Endodermal cell (in vitro differentiated cells): ENCODE results near the gene NECTIN2. TPM values are rescaled to one million over a fixed set of nuclear protein-coding genes. Genes with fewer than 3 reads are reported as not detected.

Source experiments
- DNase-seq: peaks from one replicate; pipeline ENCODE4 v3.0.0-alpha.2; 2017
- H3K27ac ChIP-seq: 2 replicates; pipeline ENCODE4 v1.5.1; 2013; ENCODE audit warnings: mild to moderate bottlenecking, low read depth, low read length, moderate library complexity
- H3K27me3 ChIP-seq: 2 replicates; pipeline ENCODE4 v1.6.1; 2013; ENCODE audit warnings: mild to moderate bottlenecking, low read length, moderate library complexity; ENCODE audit not compliant: insufficient read depth, control insufficient read depth, poor library complexity, severe bottlenecking
- H3K36me3 ChIP-seq: 2 replicates; pipeline ENCODE4 v1.7.0; 2013; ENCODE audit warnings: mild to moderate bottlenecking, low read length, moderate library complexity; ENCODE audit not compliant: control insufficient read depth, insufficient read depth
- H3K4me1 ChIP-seq: one replicate; pipeline ENCODE4 v1.7.0; 2013; ENCODE audit warnings: low read length; ENCODE audit not compliant: control insufficient read depth, insufficient read depth
- H3K4me3 ChIP-seq: 2 replicates; pipeline ENCODE4 v1.5.1; 2013; ENCODE audit warnings: mild to moderate bottlenecking, low read length, moderate library complexity
- H3K9ac ChIP-seq: 2 replicates; pipeline ENCODE4 v1.6.1; 2013; ENCODE audit warnings: mild to moderate bottlenecking, low read length, moderate library complexity; ENCODE audit not compliant: poor library complexity, severe bottlenecking; ENCODE audit errors: extremely low read depth
- H3K9me3 ChIP-seq: 2 replicates; pipeline ENCODE4 v1.6.1; 2013; ENCODE audit warnings: mild to moderate bottlenecking, low read length, moderate library complexity; ENCODE audit not compliant: control insufficient read depth
- H3K27ac Mint-ChIP-seq: 2 replicates; pipeline ENCODE4 v1.8.0; 2020; ENCODE audit warnings: mixed read lengths
- H3K27me3 Mint-ChIP-seq: 2 replicates; pipeline ENCODE4 v1.8.0; 2021; ENCODE audit warnings: mild to moderate bottlenecking, mixed read lengths; ENCODE audit not compliant: insufficient read depth
- H3K36me3 Mint-ChIP-seq: 2 replicates; pipeline ENCODE4 v1.8.0; 2020; ENCODE audit warnings: low read depth, mixed read lengths
- H3K4me1 Mint-ChIP-seq: 2 replicates; pipeline ENCODE4 v1.8.0; 2020; ENCODE audit warnings: mixed read lengths
- H3K4me3 Mint-ChIP-seq: 2 replicates; pipeline ENCODE4 v1.8.0; 2020; ENCODE audit warnings: mild to moderate bottlenecking, moderate library complexity, mixed read lengths
- H3K9me3 Mint-ChIP-seq: 2 replicates; pipeline ENCODE4 v1.8.0; 2020; ENCODE audit warnings: mild to moderate bottlenecking, mixed read lengths
- WGBS, 2 experiments: methylation state at CpG; one replicate each; pipeline versions ENCODE4 v1.1.5 to v1.1.7; 2013; ENCODE audit warnings: missing lambda C conversion rate in 2 of 2, mixed read lengths in 1 of 2; ENCODE audit not compliant: insufficient coverage in 1 of 2, insufficient read length in 1 of 2; 5-methylcytosine and 5-hydroxymethylcytosine counted together
- total RNA-seq, 2 donors: library from RNA; stranded (reverse); fragmentation: NEBNext Ultra II Directional in 1 of 2; extraction: Animal tissue kit (Norgen Biotek cat#: 25700) in 1 of 2; gene quantifications; 2 replicates in 1 of 2; 3 replicates in 1 of 2; pipeline ENCODE4 v1.2.1, GENCODE V29; 2021
- TF ChIP-seq, protein P1 (sequence below): fragments of 200-600 bp; sonication (generic); conservative IDR thresholded peaks from 2 replicates; pipeline ENCODE4 v1.5.0; 2021; ENCODE audit warnings: antibody characterized with exemption, mild to moderate bottlenecking

Gene NECTIN2
- total RNA-seq, 2 donors from 2014 or later: 248 to 260 TPM

DNA sequence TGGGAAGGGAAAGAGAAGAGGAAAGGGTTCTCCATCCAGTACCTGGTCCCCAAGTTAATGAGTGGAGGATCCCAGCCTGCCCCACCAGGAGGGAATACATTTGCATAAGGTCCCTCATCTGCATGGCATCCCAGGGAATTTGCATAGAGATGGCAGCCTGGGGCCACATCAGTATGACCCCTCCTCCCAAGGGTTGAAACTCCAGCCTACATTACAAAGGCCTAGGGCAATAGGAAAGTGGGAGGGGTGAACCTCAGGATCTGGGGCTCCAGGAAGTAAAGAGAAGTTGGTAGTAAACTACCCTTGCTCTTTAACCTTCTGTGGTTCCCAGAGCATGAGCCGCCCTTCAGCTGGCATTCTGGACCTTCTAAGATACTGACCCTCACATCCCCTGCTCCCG lies 6.8 kb upstream of the NECTIN2 start:
- 75 to 78% methylated on average over 2 of the region's 2 CpGs for WGBS, 2 experiments
- no peaks in the 10 kb centered on the region for H3K9me3 Mint-ChIP-seq
- no peaks in the 10 kb centered on the region for H3K36me3 ChIP-seq
- no peak overlapping the region for H3K27ac ChIP-seq
- H3K27me3 ChIP-seq: no peaks in the 10 kb centered on the region
- no peak overlapping the region for H3K4me3 ChIP-seq
- TF ChIP-seq, protein P1, sequence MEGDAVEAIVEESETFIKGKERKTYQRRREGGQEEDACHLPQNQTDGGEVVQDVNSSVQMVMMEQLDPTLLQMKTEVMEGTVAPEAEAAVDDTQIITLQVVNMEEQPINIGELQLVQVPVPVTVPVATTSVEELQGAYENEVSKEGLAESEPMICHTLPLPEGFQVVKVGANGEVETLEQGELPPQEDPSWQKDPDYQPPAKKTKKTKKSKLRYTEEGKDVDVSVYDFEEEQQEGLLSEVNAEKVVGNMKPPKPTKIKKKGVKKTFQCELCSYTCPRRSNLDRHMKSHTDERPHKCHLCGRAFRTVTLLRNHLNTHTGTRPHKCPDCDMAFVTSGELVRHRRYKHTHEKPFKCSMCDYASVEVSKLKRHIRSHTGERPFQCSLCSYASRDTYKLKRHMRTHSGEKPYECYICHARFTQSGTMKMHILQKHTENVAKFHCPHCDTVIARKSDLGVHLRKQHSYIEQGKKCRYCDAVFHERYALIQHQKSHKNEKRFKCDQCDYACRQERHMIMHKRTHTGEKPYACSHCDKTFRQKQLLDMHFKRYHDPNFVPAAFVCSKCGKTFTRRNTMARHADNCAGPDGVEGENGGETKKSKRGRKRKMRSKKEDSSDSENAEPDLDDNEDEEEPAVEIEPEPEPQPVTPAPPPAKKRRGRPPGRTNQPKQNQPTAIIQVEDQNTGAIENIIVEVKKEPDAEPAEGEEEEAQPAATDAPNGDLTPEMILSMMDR: no peak
- H3K27me3 Mint-ChIP-seq: peaks cover 20% of the 10 kb centered on the region
- no peaks in the 10 kb centered on the region for H3K4me1 Mint-ChIP-seq
- H3K27ac Mint-ChIP-seq: no peak overlapping the region
- H3K4me1 ChIP-seq: no peaks in the 10 kb centered on the region
- DNase-seq: peak; percentile 62
- no peak overlapping the region for H3K9ac ChIP-seq
- no peak overlapping the region for H3K4me3 Mint-ChIP-seq
- no peaks in the 10 kb centered on the region for H3K9me3 ChIP-seq
- no peaks in the 10 kb centered on the region for H3K36me3 Mint-ChIP-seq

- H3K27me3 ChIP-seq: no peaks in the 10 kb centered on the region
- H3K4me3 Mint-ChIP-seq: no peak overlapping the region
- WGBS, 2 experiments: 89 to 95% methylated on average over 2 to 7 of the region's 7 CpGs
- H3K4me1 ChIP-seq: no peaks in the 10 kb centered on the region
- TF ChIP-seq, protein P1: no peak
- no peaks in the 10 kb centered on the region for H3K36me3 ChIP-seq
- H3K27me3 Mint-ChIP-seq: peaks cover 11% of the 10 kb centered on the region
- H3K9me3 Mint-ChIP-seq: no peaks in the 10 kb centered on the region
- H3K36me3 Mint-ChIP-seq: no peaks in the 10 kb centered on the region
- no peak overlapping the region for H3K27ac ChIP-seq
- no peak overlapping the region for H3K4me3 ChIP-seq
- no peaks in the 10 kb centered on the region for H3K9me3 ChIP-seq
- H3K27ac Mint-ChIP-seq: no peak overlapping the region
- no peak overlapping the region for H3K9ac ChIP-seq
- no peak for DNase-seq
- H3K4me1 Mint-ChIP-seq: peaks cover 3% of the 10 kb centered on the region
Observed at GRCh38 chr19:44840811-44841210, 5.3 kb upstream of the NECTIN2 start.

DNA sequence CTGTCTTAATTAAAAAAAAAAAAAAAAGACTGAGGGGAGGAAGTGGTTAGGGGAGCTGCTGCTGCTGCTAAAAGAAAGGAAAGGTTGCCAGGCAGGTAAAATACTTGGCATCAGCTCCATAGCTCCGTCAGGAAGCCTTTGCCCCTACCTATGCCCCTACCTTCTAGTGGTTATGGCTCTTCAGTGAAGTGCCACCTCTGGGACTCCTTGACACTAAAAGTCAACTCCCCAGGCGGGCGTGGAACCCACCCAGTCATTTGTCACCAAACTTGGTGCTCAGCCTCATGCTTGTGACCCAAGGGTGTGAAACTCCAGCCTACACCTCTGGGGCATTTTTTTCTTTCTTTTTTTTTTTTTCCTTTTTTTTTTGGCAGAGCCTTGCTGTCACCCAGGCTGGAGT lies 4.9 kb upstream of the NECTIN2 start:
- TF ChIP-seq, protein P1: no peak
- H3K4me1 ChIP-seq: no peaks in the 10 kb centered on the region
- no peak overlapping the region for H3K4me3 ChIP-seq
- 87 to 89% methylated on average over 2 to 3 of the region's 3 CpGs for WGBS, 2 experiments
- H3K27ac ChIP-seq: no peak overlapping the region
- no peaks in the 10 kb centered on the region for H3K9me3 Mint-ChIP-seq
- H3K9ac ChIP-seq: no peak overlapping the region
- no peaks in the 10 kb centered on the region for H3K9me3 ChIP-seq
- H3K36me3 ChIP-seq: no peaks in the 10 kb centered on the region
- H3K27me3 ChIP-seq: no peaks in the 10 kb centered on the region
- peaks cover 3% of the 10 kb centered on the region for H3K4me1 Mint-ChIP-seq
- H3K4me3 Mint-ChIP-seq: no peak overlapping the region
- H3K27me3 Mint-ChIP-seq: peaks cover 11% of the 10 kb centered on the region
- H3K27ac Mint-ChIP-seq: no peak overlapping the region
- H3K36me3 Mint-ChIP-seq: no peaks in the 10 kb centered on the region
- DNase-seq: no peak
